ENCODE results near the gene MAPRE2. TPM values are rescaled to one million over a fixed set of nuclear protein-coding genes. Genes with fewer than 3 reads are reported as not detected.
A peak's percentile ranks its signal among the peaks of the same experiment; 100 is the strongest.
"Not testable (repeated sequence)": the region's sequence is repeated elsewhere in the genome, so short reads cannot be mapped to it uniquely, and the experiment has no call there.

Gene MAPRE2
- total RNA-seq, 1 experiment from 2014 or later = 14.6 TPM

DNA sequence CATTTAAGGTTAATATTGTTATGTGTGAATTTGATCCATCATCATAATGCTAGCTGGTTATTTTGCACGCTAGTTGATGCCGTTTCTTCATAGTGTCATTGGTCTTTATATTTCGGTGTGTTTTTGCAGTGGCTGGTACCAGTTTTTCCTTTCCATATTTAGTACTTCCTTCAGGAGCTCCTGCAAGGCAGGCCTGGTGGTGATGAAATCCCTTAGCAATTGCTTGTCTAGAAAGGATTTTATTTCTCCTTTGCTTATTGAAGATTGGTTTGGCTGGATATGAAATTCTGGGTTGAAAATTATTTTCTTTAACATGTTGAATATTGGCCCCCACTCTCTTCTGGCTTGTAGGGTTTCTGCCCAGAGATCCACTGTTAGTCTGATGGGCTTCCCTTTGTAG lies 109.0 kb downstream of the MAPRE2 start:
- not testable (repeated sequence) for DNase-seq (ENCODE audit: low read depth)

DNA sequence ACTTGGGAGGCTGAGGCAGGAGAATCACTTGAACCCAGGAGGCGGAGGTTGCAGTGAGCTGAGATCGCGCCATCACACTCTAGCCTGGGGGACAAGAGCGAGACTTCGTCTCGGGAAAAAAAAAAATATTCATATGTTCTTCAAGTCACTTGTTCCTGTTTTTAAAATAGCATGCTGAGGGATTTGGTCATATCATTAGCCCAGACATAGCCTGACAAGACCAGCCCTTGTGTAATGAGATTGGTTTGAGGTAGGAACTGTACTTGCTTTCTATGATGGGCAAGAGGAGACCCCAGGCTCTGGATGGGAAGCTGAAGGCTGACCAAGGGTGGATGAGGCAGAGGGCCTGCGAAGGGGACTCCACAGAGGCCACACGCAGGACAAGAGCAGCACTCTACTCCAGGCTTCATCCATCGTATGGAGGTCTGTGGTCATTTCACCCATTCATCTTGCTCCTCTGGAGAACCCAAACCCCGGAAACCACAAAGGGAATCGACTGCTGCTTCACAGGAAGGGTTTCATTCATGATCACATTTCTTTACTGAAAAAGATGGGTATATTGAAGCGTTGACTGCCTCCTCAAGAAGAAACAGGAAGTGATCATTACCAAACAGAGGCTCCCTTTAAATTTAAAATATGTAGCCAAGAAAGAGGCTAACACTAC lies 112.5 kb downstream of the MAPRE2 start:
- DNase-seq (ENCODE audit: low read depth) = no peak

DNA sequence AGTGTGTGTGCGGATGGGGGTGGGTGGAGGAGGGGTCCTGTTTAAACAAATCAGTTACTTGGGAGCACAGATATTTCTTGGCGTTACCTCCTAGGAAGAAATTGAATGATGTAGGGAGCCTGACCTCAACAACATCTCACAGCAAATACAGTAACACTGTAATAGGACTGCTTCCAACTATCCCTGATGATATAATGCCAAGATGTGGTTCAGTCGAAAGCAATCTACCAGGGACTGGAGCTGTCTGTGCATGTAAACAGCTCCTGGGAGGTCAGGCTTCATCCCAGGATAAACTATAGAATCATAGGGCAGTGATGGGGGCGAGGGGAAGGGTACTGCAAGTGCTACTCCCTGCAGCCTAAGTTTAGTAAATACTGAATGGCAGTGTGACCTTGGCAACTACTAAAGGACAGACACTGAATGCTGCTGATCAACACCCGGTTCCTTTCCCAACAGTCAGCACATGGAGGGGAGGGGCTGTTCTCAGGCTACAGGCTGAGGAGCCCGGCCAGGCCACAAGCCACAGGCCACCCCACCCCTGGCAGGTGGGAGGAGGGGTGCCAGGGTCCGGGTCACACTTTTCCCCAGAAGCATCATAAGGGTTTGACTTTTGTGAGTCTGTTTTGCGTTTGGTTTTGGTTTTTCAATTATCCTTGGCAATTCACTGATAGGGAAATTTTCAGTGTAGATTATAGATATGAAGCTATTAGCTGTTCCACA lies 114.3 kb downstream of the MAPRE2 start:
- no peak for DNase-seq (ENCODE audit: low read depth)

DNA sequence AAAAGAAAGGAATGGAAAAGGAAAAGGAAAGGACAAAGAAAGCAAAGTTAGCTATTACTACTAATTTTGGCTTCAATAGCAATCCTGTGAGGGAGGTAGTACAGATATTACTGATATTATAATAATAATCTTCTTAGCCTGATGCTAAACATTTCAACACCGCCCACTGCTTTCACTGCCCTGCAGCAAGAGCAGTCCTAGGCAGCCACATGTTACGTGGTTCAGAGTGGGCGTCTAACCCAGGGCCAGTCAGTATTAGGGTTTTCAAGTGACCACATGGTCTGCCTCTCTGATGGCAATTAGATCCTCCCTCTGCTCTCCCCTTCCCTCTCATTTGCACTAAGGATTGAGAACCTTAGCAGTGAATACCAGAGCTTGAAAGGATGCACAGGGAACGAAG lies 116.0 kb downstream of the MAPRE2 start:
- DNase-seq (ENCODE audit: low read depth) = no peak

DNA sequence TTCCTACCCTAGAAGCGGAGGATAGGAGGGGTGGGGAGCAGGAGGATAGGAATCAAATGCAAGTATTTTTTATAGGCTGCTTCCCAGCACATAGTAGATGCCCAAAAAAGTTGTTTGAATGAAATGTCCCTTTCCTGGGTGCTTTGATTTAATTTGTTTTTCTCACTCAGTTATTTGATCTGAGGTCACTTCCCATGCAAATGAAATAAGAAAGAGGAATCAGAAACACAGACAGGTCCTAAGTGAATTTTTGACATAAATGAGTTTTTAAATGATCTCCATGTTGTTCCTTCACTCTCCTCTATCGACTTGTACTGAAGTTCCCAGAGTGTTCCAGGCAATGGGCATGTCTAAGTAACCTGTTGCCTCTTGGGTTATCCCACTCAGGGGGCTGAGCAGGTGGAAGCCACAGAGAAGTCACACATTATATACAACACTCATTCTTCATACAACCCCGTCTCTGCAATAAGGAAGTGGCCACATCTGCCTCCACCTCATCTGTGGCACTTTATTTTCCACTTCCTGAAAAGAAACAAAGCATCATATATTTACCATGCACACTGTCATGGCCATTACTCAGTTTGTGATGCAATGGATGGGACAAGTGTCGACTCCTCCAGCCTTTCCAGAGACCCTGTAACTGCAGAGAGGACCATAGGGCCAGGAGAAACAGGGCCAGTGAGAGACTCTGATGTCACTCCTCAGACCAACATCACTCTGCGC lies 117.7 kb downstream of the MAPRE2 start:
- no peak for DNase-seq (ENCODE audit: low read depth)

DNA sequence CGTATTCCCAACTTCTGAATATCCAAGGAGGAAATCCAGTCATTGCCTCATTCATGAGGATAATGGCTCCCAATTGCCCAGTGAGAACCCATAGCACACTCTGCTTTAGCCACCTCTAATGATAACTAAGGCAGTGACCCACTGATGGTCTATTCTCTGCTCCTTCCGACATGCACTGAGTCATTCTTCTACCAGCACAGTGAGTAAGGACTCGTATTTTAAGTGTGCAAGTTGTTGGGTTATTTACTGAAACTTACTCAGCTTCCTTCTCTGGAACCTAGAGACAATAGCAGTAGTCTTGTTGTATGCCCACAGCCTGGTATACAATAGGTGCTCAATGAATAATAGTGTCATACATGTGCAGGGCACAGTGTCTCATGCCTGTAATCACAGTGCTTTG lies 118.6 kb downstream of the MAPRE2 start:
- no peak for DNase-seq (ENCODE audit: low read depth)

DNA sequence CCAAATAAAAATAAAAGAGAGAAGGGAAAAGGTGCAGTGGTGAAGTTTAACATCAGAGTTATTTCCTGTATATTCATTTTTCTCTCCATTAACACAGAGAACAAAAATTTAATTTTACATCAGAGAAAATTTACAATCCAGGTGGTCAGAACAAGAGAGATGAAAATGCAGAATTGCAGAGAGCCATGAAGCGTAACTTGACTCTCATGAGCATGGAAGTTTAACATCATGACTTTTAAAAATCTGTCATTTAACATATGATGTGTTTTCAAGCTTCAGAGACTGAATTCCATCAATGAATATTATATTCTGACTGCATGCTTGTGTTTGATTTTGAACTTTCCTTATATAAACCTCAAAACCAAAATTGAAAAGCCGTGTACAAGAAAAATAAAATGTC lies 120.3 kb downstream of the MAPRE2 start:
- no peak for DNase-seq (ENCODE audit: low read depth)

DNA sequence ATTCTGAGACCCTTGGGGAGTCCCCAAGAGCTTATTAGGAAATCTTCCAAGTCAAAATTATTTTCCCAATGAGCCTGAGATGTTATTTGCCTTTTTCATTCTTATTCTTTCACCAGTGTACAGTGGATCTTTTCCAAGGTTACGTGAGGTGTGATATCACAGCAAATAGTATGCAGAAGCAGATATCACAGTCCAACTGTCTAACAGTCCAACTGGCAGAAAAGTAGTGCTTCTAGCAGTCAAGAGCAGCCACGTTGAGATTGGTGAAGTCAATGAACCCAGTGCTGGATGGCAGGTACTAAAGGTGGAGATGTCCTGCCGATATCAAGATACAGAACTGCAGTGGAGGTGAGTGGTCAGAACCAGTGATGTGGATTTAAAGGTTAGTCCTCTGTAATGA lies 120.7 kb downstream of the MAPRE2 start:
- no peak for DNase-seq (ENCODE audit: low read depth)

DNA sequence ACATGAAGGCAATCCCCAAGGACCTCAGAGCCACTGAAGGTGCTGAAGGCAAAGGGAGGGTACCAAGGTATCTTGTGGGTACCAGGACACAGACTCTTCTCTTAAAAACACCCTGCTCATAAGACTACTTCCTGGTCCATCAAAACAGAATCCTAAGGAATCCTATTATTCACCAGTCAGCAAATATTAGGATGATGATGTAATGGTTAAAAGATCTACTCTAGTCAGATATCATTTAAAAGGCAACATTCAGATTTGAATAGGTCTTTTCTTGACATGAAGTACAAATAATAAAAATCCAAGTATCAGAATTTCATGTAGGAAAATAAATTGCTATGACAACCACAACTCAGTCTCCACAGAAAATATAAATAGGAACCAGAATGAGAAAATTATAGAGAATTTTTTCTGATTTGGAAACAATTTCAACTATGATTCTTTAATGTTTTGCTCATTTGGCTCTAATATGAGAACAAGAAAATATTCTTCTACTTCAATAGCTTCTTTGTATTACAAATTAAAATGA lies 121.9 kb downstream of the MAPRE2 start:
- no peak for DNase-seq (ENCODE audit: low read depth)

DNA sequence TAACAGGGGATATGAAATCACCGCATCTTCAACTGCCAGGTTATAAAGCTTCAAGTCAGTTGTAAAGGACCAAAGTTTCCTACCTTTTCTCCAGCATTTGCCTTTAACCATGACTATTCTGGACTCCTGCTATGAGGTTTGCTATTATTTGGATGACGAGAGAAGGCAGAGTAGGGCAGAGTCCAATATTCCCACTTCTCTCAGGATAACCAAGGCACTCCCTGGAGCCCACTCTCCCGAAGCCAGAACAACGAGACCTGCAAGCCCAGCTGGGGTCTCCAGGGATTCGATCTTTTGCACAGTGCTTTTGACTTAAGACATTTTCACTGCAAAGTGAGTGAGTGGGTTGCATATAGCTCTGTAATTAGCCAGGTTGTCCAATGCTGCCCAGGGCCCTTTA lies 122.5 kb downstream of the MAPRE2 start:
- DNase-seq (ENCODE audit: low read depth) = no peak

DNA sequence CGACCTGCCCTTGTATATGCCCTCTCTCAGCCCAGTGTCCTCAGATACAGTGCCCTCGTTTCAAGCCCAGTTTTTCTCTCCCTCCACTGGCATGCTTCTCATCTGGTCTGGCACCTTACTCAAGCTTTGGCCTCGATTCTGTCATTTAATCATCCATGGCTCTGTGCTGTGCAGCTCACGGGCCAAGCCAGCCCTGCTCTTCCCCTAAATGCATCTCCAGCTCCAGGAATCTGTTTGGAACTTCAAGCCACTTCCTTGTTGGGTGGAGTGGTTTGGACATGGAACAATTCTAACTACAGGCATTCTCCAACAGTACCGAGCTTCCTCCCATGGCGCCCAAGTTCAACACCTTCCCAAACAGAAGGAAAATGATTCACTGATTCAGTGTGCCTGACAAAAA lies 122.9 kb downstream of the MAPRE2 start:
- DNase-seq (ENCODE audit: low read depth) = no peak

DNA sequence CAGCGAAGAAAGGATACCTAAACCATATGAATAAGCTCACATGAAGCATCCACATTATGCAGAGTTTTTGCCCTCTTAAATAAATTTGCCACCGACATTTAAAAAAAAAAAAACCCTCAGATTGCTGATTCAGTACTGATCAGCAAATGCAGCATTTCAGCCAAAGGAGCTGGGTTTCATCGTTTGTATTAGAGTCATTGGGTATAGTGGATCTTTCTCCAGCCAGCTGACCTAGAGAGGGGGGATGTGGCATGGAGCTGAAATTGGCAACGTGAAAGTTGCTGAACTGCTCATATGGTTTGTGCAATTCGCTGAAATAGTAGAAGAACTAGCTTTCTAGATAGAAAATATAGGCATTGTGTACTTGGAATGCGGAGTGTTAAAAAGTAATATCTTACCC lies 126.1 kb downstream of the MAPRE2 start:
- no peak for DNase-seq (ENCODE audit: low read depth)

DNA sequence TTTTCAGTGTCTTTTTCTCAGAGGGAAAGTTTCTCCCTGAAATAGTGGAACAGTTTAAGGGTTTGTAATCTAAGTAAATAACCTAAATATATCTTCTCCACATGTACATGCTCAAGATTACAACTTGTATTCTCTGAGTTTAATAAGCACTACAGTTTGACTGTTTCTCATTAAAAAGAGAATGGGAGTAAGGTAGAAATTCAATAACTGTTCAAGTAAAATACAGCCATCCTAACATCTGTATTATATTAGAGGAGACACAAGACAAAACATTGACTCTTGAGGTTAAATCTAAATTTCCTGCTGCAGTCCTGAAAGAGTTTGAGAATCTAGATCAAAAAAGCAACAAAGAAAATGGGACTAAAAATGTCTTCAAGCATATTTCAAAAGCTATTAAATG lies 126.6 kb downstream of the MAPRE2 start:
- no peak for DNase-seq (ENCODE audit: low read depth)

DNA sequence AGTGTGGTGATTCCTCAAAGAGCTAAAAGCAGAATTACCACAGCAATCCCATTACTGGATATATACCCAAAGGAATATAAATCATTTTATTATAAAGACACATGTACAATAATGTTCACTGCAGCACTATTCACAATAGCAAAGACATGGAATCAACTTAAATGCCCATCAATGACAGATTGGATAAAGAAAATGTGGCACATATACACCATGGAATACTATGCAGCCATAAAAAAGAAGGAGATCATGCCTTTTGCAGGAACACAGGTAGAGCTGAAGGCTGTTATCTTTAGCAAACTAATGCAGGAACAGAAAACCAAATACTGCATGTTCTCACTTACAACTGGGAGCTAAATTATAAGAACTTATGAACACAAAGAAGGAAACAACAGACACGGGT lies 129.1 kb downstream of the MAPRE2 start:
- not testable (repeated sequence) for DNase-seq (ENCODE audit: low read depth)

DNA sequence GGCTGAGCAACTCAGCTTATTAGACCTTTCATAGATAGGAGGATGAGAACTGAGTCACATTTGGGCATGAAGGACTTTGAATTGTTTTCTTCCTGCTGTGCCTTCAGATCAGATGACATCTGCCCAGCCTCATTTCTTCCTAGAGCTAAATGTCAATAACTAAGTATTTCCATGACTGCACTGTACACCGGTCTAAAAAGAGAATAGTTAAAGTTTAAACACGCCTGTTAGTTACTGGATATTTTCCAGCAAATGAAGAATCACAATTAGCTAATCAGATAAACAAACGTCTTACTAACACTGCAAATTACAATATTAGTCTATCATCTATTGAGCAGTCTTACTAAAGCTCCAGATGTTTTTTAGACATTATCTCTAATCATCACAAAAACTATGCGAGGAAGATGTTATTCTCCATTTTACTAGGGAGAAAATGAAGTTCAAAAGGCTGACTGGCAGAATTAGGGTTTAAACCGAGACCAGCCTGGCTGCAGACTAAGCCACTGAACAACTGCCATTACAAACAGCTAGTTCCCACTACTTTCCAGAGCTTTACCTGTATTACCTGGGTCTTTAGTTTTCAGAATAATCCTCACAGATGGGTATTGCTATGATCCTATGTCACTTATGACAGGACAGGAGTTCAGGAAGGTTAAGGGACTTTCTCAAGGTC lies 130.2 kb downstream of the MAPRE2 start:
- DNase-seq (ENCODE audit: low read depth) = no peak

DNA sequence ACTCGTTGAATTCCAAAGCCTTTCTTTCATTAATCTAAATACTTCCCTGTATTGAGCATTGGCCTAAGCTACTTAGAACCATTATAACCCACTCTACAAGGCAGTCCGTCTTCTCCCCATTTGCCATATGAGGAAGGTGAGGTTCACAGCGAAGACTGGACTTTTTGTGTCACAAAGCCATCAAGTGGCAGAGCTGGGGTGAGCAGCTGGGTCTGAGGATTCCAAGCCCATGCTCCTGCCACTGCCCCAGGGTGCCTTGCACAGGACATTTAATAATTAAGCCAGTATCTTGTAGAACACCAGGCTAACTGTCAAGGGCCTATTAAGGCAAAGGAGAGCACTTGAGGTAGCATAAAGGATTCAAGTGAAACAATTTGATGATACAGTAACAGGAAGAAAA lies 130.8 kb downstream of the MAPRE2 start:
- no peak for DNase-seq (ENCODE audit: low read depth)

DNA sequence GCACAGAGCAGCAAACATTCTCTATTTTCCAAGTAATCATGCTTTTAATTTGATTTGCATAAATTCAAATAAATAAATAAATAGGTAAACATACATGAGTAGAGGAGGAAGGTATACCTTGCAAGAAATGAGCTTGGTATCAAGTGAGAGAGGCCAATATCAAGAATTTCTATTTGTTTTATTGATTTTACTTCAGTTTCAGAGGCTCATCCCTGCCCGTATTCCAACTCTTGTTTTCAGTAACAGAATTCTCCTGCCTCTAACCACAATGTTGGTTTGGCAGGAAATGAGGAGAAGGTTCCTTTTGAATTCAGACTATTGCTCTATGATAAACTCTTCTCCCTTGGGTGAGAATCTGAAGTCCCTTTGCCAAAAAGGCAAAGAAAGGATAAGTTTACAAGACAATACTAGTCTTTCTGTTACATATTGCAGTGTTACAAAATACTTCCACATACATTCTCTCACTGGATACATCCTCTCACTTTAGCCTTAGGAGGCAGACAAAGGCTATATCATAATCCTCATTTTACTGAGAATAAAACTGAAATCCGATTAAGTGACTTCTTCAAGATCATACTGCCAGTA lies 131.3 kb downstream of the MAPRE2 start:
- DNase-seq (ENCODE audit: low read depth) = no peak

DNA sequence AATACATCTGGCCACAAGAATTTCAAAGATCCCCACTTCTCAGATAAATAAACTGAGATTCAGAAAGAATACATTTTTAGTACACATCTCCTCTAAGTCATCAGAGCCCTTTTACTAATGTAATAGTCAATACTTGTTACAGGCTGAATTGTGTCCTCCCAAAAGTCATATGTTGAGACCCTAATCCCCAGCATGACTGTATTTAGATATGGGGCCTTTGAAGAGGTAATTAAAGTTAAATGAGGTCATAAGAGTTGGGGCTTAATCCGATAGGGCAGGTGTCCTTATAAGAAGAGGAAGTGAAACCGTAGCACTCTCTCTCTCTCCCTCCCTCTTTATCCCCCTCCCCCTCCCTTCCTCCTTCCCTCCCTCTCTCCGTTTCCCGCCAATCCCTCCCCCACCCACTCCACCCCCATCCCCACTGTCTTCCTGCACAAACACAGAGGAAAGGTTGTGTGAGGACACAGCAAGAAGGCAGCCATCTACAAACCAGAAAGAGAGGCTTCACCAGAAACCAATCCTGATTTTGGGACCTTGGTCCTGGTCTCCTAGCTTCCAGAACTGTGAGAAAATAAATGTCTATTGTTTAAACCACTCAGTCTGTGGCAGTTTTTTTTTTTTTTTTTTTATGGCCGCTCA lies 133.0 kb downstream of the MAPRE2 start:
- DNase-seq (ENCODE audit: low read depth) = no peak

DNA sequence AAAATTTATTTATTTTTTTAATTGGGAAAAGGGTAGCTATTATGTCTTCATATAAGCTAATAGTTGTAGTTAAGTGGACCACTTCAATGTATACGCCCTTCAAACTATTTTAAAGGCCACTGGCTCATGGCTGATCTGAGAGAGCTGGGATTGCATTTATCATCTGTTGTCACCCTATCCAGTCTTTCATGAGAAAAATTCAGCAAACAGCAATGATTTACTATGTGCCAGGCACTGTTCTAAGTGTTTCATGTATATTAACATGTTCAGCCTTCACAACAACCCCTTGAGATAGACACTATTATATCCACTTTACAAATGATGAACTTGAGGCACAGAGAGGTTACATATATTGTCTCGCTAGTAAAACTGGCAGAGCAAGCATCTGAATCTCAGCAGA lies 133.5 kb downstream of the MAPRE2 start:
- DNase-seq (ENCODE audit: low read depth) = no peak

DNA sequence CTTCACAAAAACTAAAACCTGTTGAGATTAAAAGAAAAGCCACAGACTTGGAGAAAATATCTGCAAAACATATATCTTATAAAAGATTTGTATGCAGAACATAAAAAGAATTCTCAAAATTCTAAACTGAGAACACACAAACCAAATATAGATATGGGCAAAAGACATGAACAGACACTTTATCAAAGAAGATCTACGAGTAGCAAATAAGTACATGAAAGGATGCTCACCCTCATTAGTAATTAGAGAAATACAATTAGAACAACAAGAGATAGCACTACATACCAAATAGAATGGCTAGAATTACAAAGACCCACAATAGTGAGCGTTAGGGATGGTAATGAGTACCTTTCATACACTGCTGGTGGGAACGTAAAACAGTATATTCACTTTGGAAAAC lies 135.7 kb downstream of the MAPRE2 start:
- DNase-seq (ENCODE audit: low read depth) = no peak

DNA sequence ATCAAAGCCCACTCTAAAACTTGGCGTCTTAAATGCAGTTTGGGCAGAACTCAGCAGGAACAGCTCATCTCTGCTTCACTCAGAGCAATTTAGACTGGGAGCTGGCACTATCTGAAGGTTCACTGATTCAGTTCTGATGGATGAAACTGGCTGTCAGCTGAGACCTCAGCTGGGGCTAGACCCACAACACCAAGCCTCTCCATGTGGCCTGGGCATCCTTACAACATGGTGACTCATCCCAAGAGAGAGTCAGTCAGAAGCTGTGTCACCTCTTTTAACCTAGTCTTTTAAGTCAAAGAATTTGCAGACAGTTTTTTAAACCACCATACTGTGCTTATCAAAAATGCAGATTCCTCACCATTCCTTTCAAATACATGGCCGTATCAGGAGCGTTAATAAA lies 137.0 kb downstream of the MAPRE2 start:
- DNase-seq (ENCODE audit: low read depth) = peak; percentile 78
